HG03045 (cell line): ENCODE measurements around the gene CDH18.

ENCODE experiments used
- ATAC-seq: cut with Tn5 transposase; IDR thresholded peaks from one replicate; pipeline ENCODE4 v1.9.1; 2021; ENCODE audit warnings: mild to moderate bottlenecking, moderate library complexity; ENCODE audit not compliant: unreplicated experiment

The CDH18 gene

GRCh38 chr5:19928562-19929421 is 59.2 kb downstream of the CDH18 start:
- no peak for ATAC-seq

- ATAC-seq, result no peak
Measured at GRCh38 chr5:19927919-19928318, 60.1 kb downstream of the CDH18 start.

- no peak for ATAC-seq
Measured at GRCh38 chr5:19927170-19927569, 60.8 kb downstream of the CDH18 start.

GRCh38 chr5:19923742-19924141 is 64.3 kb downstream of the CDH18 start:
- ATAC-seq, result no peak

GRCh38 chr5:19920761-19921160 is 67.2 kb downstream of the CDH18 start:
- ATAC-seq, result no peak

GRCh38 chr5:19918780-19919179 is 69.2 kb downstream of the CDH18 start:
- ATAC-seq, result no peak

GRCh38 chr5:19917588-19918122 is 70.3 kb downstream of the CDH18 start:
- ATAC-seq, result no peak

GRCh38 chr5:19910136-19910535 is 77.9 kb downstream of the CDH18 start:
- no peak for ATAC-seq

GRCh38 chr5:19904766-19905165 is 83.2 kb downstream of the CDH18 start:
- no peak for ATAC-seq

- no peak for ATAC-seq
Measured at GRCh38 chr5:19903611-19904010, 84.4 kb downstream of the CDH18 start.

GRCh38 chr5:19902316-19902934 is 85.6 kb downstream of the CDH18 start:
- no peak for ATAC-seq

- no peak for ATAC-seq
Measured at GRCh38 chr5:19900269-19900668, 87.7 kb downstream of the CDH18 start.

- ATAC-seq, result no peak
Measured at GRCh38 chr5:19891658-19892057, 96.3 kb downstream of the CDH18 start.

GRCh38 chr5:19886123-19886917 is 101.7 kb downstream of the CDH18 start:
- no peak for ATAC-seq

- ATAC-seq, result no peak
Measured at GRCh38 chr5:19885040-19885824, 102.8 kb downstream of the CDH18 start.

- ATAC-seq, result no peak
Measured at GRCh38 chr5:19880859-19881436, 107.1 kb downstream of the CDH18 start.

GRCh38 chr5:19880458-19880857 is 107.5 kb downstream of the CDH18 start:
- ATAC-seq, result no peak

- ATAC-seq, result no peak
Measured at GRCh38 chr5:19874811-19875210, 113.2 kb downstream of the CDH18 start.

GRCh38 chr5:19866090-19866450 is 121.9 kb downstream of the CDH18 start:
- ATAC-seq, result no peak
